ENCODE measurements around the gene CPZ. TPM values are rescaled to one million over a fixed set of nuclear protein-coding genes. Genes with fewer than 3 reads are reported as not detected.
A peak's percentile ranks its signal among the peaks of the same experiment; 100 is the strongest.

CPZ gene
- total RNA-seq, 1 donor from 2014 or later: 0.27 TPM

DNA sequence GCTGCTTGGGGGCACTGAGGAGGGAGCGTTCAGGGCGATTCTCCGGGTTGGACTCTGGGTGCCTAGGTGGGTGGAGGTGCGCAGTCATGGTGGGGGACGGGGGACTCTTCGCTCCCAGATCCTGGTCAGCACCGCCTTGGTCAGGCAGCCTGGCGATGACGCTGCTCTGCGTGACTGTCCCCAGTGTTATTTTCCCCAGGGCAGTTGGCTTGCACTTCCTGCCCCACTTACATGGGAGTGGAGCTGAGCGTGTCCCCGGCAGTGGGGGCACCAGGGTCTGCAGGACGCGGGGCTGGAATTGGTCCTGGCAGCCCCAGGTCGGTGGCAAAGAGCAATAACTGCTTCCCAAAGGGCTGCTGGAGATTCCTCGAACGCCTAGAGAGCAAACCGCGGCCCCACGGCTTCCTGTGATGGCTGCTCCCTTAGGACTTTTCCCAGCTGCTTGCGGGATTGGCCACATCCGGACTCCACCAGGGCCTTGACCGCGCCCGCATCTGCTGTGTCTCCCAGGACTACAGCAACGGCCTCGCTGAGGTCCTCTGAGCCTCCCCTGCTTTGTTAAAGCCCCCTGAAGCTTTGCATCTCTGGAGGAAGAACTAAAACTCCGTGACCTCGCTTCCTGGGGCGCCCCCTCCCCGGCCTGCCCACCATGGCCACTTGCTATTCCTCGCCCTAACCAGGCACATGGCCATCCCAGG is 47.7 kb upstream of the CPZ start:
- Mint-ChIP-seq H3K27ac (ENCODE audit: unreplicated experiment) (no peak overlapping the region), H3K36me3 (ENCODE audit: unreplicated experiment) (no peaks in the 10 kb centered on the region), H3K4me3 (ENCODE audit: unreplicated experiment) (no peak overlapping the region), H3K27me3 (ENCODE audit: unreplicated experiment) (peaks cover 6% of the 10 kb centered on the region), H3K9me3 (ENCODE audit: unreplicated experiment) (peaks cover 2% of the 10 kb centered on the region), H3K4me1 (ENCODE audit: low read depth, unreplicated experiment) (peaks cover 6% of the 10 kb centered on the region)
- TF ChIP-seq, protein P1, sequence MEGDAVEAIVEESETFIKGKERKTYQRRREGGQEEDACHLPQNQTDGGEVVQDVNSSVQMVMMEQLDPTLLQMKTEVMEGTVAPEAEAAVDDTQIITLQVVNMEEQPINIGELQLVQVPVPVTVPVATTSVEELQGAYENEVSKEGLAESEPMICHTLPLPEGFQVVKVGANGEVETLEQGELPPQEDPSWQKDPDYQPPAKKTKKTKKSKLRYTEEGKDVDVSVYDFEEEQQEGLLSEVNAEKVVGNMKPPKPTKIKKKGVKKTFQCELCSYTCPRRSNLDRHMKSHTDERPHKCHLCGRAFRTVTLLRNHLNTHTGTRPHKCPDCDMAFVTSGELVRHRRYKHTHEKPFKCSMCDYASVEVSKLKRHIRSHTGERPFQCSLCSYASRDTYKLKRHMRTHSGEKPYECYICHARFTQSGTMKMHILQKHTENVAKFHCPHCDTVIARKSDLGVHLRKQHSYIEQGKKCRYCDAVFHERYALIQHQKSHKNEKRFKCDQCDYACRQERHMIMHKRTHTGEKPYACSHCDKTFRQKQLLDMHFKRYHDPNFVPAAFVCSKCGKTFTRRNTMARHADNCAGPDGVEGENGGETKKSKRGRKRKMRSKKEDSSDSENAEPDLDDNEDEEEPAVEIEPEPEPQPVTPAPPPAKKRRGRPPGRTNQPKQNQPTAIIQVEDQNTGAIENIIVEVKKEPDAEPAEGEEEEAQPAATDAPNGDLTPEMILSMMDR (IDR thresholded peaks at IDR 0.05; ENCODE audit: partially characterized antibody, unreplicated experiment): no peak
- peak; percentile 40 for DNase-seq

DNA sequence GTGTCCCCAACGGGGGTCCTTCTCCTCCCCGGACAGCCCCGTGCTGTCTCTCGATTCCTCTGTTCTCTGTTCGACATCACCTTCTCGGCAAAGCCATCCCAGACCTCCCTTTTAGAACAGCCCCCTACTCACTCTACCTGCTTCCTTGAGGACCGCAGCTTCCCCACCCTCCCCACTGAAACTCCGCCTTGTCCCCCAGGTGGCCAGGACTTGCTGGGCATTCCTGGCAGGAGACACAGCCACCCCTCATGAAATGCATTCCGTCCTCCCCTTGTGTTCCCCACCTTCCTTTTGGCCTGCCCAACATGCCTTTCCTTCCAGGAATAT is 47.2 kb upstream of the CPZ start:
- DNase-seq: no peak
- H3K36me3 Mint-ChIP-seq (ENCODE audit: unreplicated experiment): no peaks in the 10 kb centered on the region
- H3K27me3 Mint-ChIP-seq (ENCODE audit: unreplicated experiment): peaks cover 6% of the 10 kb centered on the region

DNA sequence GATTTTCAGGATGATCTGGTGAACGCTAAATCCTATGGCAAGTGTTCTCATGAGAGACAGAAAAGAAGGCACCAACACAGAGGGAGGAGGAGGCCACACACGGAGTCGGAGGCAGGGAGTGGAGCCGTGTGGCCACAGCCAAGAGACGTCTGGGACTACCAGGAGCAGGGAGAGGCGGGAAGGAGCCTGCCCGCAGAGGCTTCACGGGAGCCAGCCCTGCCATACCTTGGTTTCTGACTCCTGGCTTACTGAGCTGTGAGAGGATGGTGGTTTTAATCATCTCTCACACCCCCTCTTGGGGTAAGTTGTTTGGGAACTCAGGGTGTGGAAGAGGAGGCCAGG is 45.8 kb upstream of the CPZ start:
- H3K27me3 Mint-ChIP-seq (ENCODE audit: unreplicated experiment): peaks cover 6% of the 10 kb centered on the region
- H3K27ac Mint-ChIP-seq (ENCODE audit: unreplicated experiment): no peak overlapping the region
- no peaks in the 10 kb centered on the region for H3K36me3 Mint-ChIP-seq (ENCODE audit: unreplicated experiment)
- H3K9me3 Mint-ChIP-seq (ENCODE audit: unreplicated experiment): peaks cover 2% of the 10 kb centered on the region
- H3K4me3 Mint-ChIP-seq (ENCODE audit: unreplicated experiment): no peak overlapping the region
- peaks cover 6% of the 10 kb centered on the region for H3K4me1 Mint-ChIP-seq (ENCODE audit: low read depth, unreplicated experiment)
- TF ChIP-seq, protein P1 (IDR thresholded peaks at IDR 0.05; ENCODE audit: partially characterized antibody, unreplicated experiment): no peak
- no peak for DNase-seq

More for the DNA sequence above, 47.2 kb upstream of the CPZ start:
- Mint-ChIP-seq H3K27ac (ENCODE audit: unreplicated experiment) (no peak overlapping the region), H3K4me3 (ENCODE audit: unreplicated experiment) (no peak overlapping the region), H3K4me1 (ENCODE audit: low read depth, unreplicated experiment) (peaks cover 6% of the 10 kb centered on the region), H3K9me3 (ENCODE audit: unreplicated experiment) (peaks cover 2% of the 10 kb centered on the region)
- TF ChIP-seq, protein P1 (IDR thresholded peaks at IDR 0.05; ENCODE audit: partially characterized antibody, unreplicated experiment): no peak

DNA sequence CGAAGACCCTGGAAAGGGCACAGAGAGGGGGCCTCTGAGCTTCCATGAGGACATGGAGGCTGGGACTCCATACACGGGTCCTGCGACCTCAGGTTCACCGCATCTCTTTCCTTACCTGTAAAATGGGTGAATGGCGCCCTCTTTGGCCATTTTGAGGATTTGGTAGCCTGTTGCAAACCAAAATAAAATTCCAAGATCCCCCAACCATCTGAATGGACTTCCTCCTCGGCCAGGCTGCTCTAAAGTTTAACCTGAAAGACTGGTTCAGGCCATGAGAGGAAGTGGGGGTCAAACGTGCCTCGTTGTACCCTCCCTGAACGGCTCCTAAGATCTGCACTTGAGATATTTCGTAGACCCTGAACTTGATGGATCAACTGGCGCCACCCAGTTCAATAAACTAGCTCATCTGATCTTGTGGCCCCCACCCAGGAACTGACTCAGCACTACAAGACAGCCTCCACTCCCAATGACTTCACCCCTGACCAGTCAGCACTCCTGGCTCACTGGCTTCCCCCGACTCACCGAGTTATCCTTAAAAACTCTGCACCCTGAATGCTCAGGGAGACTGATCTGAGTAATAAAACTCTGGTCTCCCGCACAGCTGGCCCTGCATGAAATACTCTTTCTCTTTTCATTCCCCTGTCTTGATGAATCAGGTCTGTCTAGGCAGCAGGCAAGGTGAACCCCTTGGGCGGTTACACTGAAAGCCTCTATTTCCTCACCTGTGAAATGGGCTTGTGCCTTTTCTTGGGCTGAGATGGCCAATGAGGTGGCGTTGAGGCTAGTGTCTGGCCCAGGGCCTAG is 45.3 kb upstream of the CPZ start:
- H3K36me3 Mint-ChIP-seq (ENCODE audit: unreplicated experiment): no peaks in the 10 kb centered on the region
- no peak for DNase-seq
- TF ChIP-seq, protein P1 (IDR thresholded peaks at IDR 0.05; ENCODE audit: partially characterized antibody, unreplicated experiment): no peak
- H3K27me3 Mint-ChIP-seq (ENCODE audit: unreplicated experiment): peaks cover 4% of the 10 kb centered on the region
- peaks cover 3% of the 10 kb centered on the region for H3K4me1 Mint-ChIP-seq (ENCODE audit: low read depth, unreplicated experiment)
- no peak overlapping the region for H3K27ac Mint-ChIP-seq (ENCODE audit: unreplicated experiment)
- H3K9me3 Mint-ChIP-seq (ENCODE audit: unreplicated experiment): peaks cover 3% of the 10 kb centered on the region
- H3K4me3 Mint-ChIP-seq (ENCODE audit: unreplicated experiment): no peak overlapping the region
